ENCODE data around the gene R3HDM4. TPM values are rescaled to one million over a fixed set of nuclear protein-coding genes. Genes with fewer than 3 reads are reported as not detected.

The R3HDM4 gene
- total RNA-seq, 1 donor from 2014 or later: 47.5 TPM

DNA sequence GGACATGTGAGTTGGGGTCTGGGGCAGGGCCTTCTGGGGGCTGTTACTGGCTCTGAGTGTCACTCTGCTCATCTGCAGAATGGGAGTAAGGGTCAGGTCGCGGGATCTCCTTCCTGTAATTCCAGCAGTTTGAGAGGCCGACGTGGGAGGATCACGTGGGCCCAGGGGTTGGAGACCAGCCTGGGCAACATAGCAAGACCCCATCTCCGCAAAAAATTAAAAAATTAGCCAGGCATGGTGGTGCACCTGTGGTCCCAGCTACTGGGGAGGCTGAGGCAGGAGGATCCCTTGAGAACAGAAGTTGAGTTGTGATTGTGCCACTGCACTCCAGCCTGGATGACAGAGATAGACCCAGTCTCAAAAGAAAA is 16.9 kb upstream of the R3HDM4 start:
- DNase-seq (ENCODE audit: low spot score): no peak

DNA sequence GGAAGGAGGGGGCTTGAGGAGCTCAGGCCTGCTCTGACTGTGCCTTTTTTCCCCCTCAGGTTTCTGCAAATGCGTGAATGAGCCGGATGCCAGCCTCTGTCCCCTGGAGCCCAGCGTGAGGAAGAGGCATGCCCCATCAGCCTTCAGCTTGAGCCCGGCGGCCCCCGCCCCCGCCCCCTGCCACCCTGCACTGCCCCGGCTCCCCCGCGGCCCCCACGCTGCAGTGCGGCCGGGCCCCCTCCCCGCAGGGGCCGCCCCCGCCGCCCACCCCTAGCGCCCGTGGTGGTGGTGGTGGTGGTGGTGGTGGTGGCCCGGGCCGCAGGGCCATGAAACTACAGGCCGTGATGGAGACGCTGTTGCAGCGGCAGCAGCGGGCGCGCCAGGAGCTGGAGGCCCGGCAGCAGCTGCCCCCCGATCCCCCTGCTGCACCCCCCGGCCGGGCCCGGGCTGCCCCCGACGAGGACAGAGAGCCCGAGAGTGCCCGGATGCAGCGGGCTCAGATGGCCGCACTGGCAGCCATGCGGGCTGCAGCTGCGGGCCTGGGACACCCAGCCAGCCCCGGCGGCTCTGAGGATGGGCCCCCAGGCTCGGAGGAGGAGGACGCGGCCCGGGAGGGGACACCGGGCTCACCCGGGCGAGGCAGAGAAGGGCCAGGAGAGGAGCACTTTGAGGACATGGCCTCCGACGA is 16.3 kb upstream of the R3HDM4 start:
- DNase-seq (ENCODE audit: low spot score): no peak

DNA sequence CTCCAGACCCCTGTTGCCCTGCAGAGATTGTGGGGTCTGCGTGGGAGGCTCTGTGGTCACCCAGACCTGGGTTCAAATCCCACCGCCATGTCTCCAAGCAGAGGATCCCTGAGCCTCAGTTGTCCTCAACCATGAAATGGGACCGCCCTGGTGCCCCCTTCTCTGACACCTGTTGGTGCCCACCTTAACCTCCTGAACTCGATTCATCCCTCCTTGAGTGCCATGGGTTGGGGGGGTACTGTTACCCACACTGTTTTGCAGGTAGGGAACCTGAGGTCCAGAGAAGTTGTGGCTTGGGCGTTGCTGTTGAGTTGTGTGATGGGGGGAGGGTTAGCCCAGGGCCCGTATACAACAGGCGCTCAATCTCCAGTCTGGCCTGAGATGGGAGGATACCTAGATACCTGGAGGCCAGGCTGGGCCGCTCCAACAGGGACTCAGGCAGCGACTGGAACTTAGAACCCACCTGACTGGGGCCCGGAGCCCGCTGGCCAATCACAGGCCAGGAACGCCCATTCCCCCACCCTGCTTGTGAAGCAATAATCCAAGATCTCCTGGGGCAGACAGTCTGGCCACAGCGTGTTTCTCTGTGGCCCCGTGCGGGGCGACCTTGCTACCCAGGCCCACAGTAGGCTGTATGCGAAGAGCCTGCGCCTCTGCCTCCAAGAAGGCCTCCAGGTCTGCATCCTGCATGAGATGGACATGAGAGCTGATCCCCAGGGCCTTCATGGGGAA is 15.6 kb upstream of the R3HDM4 start:
- no peak for DNase-seq (ENCODE audit: low spot score)

DNA sequence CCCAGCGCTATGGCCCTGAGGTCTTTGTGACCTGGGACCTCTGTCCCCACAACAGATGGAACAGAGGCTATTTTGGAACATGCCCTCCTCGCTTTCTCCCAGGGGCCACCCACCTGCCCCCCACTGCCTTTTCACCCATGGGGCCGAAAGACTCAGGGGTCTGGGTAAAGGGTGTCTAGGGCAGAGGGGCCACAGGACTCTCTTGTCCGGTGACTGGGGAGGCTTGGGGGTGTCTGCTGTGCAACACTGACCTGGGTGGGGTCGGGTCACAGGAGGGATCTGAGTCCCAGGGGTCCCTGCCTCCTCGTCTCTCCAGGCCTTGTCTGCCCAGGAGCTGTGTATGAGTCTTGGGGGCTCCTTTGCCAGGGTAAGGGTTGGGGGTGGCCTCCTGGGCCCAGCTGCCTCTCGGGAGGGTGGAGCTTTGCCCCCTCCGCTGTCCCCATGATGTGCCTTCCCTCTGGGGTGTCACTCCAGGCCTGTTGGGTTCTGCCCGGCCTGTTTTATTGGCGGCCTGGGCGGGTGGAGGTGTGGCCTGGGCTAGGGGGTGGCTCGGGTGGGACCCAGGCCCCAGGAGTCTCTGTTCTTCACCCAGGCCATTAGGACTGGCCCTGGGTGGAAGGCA is 14.9 kb upstream of the R3HDM4 start:
- no peak for DNase-seq (ENCODE audit: low spot score)

DNA sequence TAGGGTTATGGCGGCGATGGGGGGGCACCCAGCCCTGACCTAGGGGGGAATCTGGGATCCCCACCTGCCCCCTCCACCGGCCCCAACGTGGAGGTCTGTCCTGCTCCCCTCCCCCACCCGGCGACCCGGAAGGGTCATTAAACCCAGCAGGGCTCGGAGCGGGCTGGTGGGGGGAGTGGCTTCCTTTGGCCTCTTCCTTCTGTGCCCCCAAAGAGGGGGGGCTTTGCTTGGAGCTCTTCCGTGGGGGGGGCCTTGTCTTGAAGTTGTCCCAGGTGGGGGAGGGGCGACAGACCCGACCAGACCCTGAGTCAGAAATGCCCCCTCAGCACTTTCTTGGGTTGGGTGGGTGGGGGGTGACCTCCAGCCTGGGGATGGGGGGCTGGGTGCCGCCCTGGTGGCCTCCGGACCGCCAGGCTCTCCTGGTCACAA is 14.3 kb upstream of the R3HDM4 start:
- no peak for DNase-seq (ENCODE audit: low spot score)

- DNase-seq (ENCODE audit: low spot score): no peak
Observed at GRCh38 chr19:926589-927350, 13.8 kb upstream of the R3HDM4 start.

DNA sequence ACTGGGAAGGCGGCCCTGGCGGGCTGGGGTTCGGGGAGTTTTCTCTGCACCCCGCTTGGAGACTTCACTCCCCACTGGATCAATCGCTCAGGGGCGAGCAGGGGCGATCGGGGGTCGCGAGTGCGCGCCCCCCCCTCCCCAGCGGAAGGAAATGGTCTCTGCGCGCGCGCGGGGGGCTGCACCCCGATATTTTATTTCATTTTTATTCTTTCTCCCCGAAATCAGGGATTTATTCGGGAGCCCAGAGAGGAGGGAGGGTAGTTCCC is 13.2 kb upstream of the R3HDM4 start:
- DNase-seq (ENCODE audit: low spot score): no peak

DNA sequence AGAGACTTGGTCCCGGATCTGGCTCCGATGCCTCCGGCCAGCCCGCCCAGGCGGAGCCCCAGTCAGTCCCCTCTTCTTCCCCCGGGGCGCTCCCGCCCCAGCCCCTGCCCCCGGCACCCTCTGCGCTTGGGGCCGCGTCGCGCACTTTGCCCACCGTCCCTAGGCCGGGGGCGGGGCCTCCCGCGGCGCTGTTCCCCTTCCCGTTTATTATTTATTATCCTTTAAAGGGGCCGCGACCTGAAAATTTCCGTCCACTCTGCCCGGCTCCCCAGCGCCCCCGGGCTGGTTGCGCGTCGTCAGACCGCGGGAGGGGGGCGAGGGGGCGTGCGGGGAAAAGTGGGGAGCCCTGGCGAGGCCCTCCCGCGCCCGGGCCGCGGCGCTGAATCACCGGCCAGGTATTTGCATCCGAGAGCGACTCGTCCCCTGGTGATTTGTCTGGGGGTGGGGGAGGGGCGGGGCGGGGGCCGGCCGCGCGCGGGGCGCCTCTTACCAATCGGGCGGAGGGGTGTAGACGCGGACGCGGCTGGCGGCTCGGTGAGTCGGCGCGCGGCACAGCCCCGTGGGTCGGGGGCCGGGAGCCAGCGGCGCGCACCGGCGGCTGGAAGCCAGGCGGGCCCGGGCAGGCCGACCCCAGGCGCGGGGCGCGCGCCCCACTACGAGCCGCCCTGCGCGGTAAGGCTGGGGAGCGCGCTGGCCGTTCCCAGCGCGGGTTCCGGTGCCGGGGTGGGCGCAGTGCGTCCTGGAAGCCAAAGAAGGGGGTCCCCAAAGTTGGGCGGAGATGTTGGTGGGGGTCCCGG is 12.7 kb upstream of the R3HDM4 start, which contains the start of gene ARID3A:
ARID3A (plus strand) TSS at position 510 of the 797 bp plus-strand sequence. CDS start 3,494 bp downstream, outside the sequence.
- peak; percentile 70 for DNase-seq (ENCODE audit: low spot score)

DNA sequence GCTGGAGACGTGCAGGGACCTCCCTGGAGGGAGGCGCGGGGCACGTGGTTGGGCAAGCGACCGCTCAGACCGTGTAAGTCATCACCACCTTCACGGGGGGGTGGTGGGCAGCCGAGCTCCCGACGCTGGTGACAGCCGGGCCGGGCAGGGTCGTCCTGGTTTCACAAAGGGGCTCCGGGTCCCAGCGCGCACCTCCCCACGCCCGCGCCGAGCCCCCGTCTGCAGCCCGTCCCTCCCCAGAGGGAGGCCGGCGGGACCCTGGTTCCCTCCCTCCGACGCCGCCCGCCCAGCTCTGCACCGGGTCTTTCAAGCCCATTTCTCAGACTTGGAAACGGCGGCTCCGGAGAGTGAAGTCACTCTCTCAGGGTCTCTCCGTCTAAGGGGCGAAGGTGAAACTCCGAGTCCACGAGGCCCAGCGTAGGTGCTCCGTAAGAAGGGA is 12.1 kb upstream of the R3HDM4 start:
- DNase-seq (ENCODE audit: low spot score): peak; percentile 46

DNA sequence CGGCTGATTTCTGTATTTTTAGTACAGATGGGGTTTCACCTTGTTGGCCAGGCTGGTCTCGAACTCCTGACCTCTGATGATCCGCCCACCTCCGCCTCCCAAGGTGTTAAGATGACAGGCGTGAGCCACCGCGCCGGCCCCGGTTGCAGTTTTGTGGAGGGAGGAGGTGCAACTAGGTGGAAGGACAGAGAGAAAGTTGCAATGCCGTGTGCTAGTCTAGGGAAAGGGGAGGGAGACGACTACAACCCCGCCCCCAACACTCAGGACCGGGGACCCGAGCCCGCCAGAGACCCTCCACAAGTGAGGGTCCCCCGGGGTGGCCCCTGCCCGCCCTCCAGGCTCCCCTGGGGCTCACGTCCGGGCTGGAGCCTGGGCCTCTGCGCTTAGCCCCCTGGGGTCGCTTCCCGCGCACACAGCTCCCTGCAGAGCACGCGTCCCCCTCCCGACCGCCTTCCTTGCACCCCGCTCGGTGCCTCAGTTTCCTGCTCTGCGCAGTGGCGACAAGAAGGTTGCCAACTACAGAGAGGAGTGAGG is 11.6 kb upstream of the R3HDM4 start:
- DNase-seq (ENCODE audit: low spot score): no peak

GRCh38 chr19:920051-920864 is 7.2 kb upstream of the R3HDM4 start:
- no peak for DNase-seq (ENCODE audit: low spot score)

GRCh38 chr19:919199-920050 is 6.4 kb upstream of the R3HDM4 start:
- DNase-seq (ENCODE audit: low spot score): no peak

DNA sequence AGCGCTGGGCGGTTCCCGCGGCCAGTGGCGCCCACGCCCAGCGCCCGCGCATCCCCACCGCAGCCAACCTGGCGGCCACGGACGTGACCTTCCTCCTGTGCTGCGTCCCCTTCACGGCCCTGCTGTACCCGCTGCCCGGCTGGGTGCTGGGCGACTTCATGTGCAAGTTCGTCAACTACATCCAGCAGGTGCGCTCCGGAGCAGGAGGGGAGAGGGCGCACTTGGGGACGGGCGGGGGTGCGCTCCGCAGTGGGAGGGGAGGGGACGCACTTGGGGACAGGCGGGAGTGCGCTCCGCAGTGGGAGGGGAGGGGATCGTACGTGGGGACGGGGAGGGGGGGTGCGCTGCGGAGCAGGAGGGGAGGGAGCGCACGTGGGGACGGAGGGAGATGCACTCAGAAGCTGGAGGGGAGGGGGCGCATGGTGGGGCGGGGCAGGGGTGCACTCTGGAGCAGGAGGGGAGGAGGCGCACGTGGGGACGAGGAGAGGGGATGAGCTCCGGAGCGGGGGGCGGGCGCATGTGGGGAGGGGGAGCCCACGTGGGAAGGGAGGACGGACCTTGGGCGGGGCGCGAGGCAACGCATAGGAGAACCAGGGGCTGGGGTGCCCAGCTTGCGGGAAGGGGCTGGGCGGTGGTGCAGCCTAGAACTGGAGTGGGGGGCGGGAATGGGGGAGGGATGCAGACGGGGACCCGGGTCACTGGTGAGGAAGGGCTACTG is 5.6 kb upstream of the R3HDM4 start:
- DNase-seq (ENCODE audit: low spot score): no peak

GRCh38 chr19:918152-918437 is 5.1 kb upstream of the R3HDM4 start:
- no peak for DNase-seq (ENCODE audit: low spot score)

- DNase-seq (ENCODE audit: low spot score): no peak
Observed at GRCh38 chr19:917323-918151, 4.5 kb upstream of the R3HDM4 start, which contains the start of gene KISS1R. TSS of gene KISS1R (plus strand) at chr19:917333. CDS start at chr19:917503, 170 bp downstream.

GRCh38 chr19:916645-917322 is 3.8 kb upstream of the R3HDM4 start:
- DNase-seq (ENCODE audit: low spot score): no peak

Measured in mucosa of gallbladder (tissue), 1 donor.